NB4 (cell line): ENCODE measurements around the gene DSCAML1.

ENCODE experiments used
- POLR2A ChIP-seq: IDR thresholded peaks from 2 replicates; pipeline ENCODE4 v1.6.1; 2011; ENCODE audit warnings: mild to moderate bottlenecking; ENCODE audit not compliant: insufficient read length; ENCODE audit errors: extremely low read depth
- TF ChIP-seq, protein P1 (sequence below): IDR thresholded peaks from one replicate; pipeline ENCODE4 v1.5.1; 2012; ENCODE audit warnings: low read depth, low read length

DNA sequence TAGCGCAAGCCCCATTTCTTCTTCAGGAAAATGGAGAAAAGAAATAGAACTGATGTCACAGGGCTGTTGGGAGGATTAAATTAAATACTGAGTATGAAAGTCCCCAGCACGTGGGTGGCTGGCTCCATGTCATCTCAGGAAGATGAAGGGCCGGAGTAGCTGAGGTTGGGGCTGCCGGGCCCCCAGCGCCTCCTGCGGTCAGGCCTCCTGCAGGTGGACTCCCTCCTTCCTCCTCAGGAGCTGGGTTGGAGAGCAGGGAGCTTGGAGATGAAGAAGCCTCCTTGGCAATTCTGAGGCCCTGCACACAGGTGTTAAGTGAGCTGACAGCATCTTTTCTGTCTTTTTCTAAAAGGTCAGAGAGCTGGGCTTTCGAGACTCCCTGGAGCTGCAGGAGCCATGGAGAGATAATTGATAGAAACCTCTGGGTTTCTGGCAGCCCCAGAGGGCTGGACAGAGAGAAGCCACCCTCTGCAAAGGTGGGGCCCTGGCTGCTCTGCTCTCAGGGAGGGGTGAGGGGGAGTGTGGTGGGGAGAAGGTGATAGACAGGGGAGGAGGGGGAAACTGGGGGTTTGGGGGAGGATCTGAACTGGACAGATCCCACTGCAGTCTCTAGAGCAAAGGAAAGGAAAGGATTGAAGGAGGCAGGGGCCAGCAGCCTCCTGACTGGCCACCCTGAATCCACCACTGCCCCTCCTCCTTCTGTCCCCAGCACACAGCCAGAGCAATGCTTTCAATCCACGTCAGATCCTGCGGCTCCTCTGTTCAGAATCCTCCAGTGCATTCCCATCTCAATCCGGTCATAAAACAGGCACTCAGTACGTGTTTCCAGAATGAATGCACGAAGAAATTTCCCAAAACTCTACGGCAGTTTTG, 258.5 kb downstream of the DSCAML1 start:
- TF ChIP-seq, protein P1, sequence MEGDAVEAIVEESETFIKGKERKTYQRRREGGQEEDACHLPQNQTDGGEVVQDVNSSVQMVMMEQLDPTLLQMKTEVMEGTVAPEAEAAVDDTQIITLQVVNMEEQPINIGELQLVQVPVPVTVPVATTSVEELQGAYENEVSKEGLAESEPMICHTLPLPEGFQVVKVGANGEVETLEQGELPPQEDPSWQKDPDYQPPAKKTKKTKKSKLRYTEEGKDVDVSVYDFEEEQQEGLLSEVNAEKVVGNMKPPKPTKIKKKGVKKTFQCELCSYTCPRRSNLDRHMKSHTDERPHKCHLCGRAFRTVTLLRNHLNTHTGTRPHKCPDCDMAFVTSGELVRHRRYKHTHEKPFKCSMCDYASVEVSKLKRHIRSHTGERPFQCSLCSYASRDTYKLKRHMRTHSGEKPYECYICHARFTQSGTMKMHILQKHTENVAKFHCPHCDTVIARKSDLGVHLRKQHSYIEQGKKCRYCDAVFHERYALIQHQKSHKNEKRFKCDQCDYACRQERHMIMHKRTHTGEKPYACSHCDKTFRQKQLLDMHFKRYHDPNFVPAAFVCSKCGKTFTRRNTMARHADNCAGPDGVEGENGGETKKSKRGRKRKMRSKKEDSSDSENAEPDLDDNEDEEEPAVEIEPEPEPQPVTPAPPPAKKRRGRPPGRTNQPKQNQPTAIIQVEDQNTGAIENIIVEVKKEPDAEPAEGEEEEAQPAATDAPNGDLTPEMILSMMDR: no peak
- no peak for TF ChIP-seq POLR2A
